IMR-90 (cell line): ENCODE measurements around the gene COL5A1. TPM values are rescaled to one million over a fixed set of nuclear protein-coding genes. Genes with fewer than 3 reads are reported as not detected.

Experiments
- ATAC-seq: fragments of 200-7000 bp; cut with Tn5 transposase; 2 replicates; pipeline ENCODE4 v1.9.1; 2020; ENCODE audit warnings: low read depth, mild to moderate bottlenecking, moderate library complexity
- BruUV-seq: library from RNA; stranded (reverse); fragments of 400-500 nt; replicated peaks from 2 replicates; lab custom pipeline; 2021; lab: Mats Ljungman, UMichigan
- CTCF ChIA-PET: fragments of 300-600 bp; formaldehyde crosslinking; extraction: SDS; loops from one replicate; lab custom pipeline; 2021; ENCODE audit warnings: antibody characterized with exemption; lab: Yijun Ruan, JAX
- POLR2A ChIA-PET: fragments of 300-600 bp; sonication (Branson Sonifier 250); formaldehyde crosslinking; loops from one replicate; lab custom pipeline; 2022; ENCODE audit warnings: antibody characterized with exemption; ENCODE audit not compliant: unreplicated experiment; lab: Charles Lee
- DNase-seq: peaks from one replicate; pipeline ENCODE4 v3.0.0; 2013
- H2AFZ ChIP-seq: replicated peaks from 2 replicates; pipeline ENCODE3; 2013; ENCODE audit warnings: low read length, mild to moderate bottlenecking; ENCODE audit not compliant: poor library complexity
- H2AK5ac ChIP-seq: 2 replicates; pipeline ENCODE4 v1.6.1; 2013; ENCODE audit warnings: low read depth, low read length, inconsistent platforms
- H2AK9ac ChIP-seq: replicated peaks from 2 replicates; pipeline ENCODE3; 2013; ENCODE audit warnings: mild to moderate bottlenecking, low read depth, low read length, moderate library complexity; ENCODE audit not compliant: poor library complexity
- H2BK120ac ChIP-seq: 2 replicates; pipeline ENCODE4 v1.6.1; 2013; ENCODE audit warnings: low read depth, low read length, inconsistent platforms
- H2BK15ac ChIP-seq: 3 replicates; pipeline ENCODE4 v1.6.1; 2013; ENCODE audit warnings: low read depth, low read length, inconsistent platforms
- H2BK20ac ChIP-seq: 2 replicates; pipeline ENCODE4 v1.6.1; 2013; ENCODE audit warnings: low read depth, mild to moderate bottlenecking, inconsistent platforms, low read length, moderate library complexity
- H2BK5ac ChIP-seq: 2 replicates; pipeline ENCODE4 v1.6.1; 2013; ENCODE audit warnings: mild to moderate bottlenecking, low read depth, low read length, inconsistent platforms; ENCODE audit not compliant: poor library complexity, severe bottlenecking
- H3K14ac ChIP-seq: replicated peaks from 2 replicates; pipeline ENCODE4 v1.6.1; 2013; ENCODE audit warnings: low read depth, low read length, inconsistent platforms
- H3K18ac ChIP-seq: 2 replicates; pipeline ENCODE4 v1.6.1; 2013; ENCODE audit warnings: low read depth, low read length, control low read depth
- H3K23ac ChIP-seq: 2 replicates; pipeline ENCODE4 v1.6.1; 2013; ENCODE audit warnings: low read depth, low read length, inconsistent platforms
- H3K27ac ChIP-seq: 2 replicates; pipeline ENCODE4 v1.5.1; 2013; ENCODE audit warnings: mild to moderate bottlenecking, control low read depth, low read length; ENCODE audit not compliant: insufficient read depth
- H3K27me3 ChIP-seq: 2 replicates; pipeline ENCODE4 v1.6.1; 2013; ENCODE audit warnings: low read length; ENCODE audit not compliant: control insufficient read depth, insufficient read depth
- H3K36me3 ChIP-seq: 2 replicates; pipeline ENCODE4 v1.6.1; 2013; ENCODE audit warnings: low read length, mixed read lengths; ENCODE audit not compliant: control insufficient read depth, insufficient read depth
- H3K4ac ChIP-seq: 2 replicates; pipeline ENCODE4 v1.6.1; 2013; ENCODE audit warnings: low read depth, low read length, inconsistent platforms
- H3K4me1 ChIP-seq: 2 replicates; pipeline ENCODE4 v1.6.1; 2013; ENCODE audit warnings: low read length, mixed read lengths; ENCODE audit not compliant: control insufficient read depth, insufficient read depth
- H3K4me2 ChIP-seq: 2 replicates; pipeline ENCODE4 v1.6.1; 2013; ENCODE audit warnings: low read depth, mild to moderate bottlenecking, control low read depth, low read length, moderate library complexity
- H3K4me3 ChIP-seq: 2 replicates; pipeline ENCODE4 v1.5.1; 2013; ENCODE audit warnings: low read depth, mild to moderate bottlenecking, control low read depth, low read length, moderate library complexity; ENCODE audit not compliant: insufficient read depth
- H3K56ac ChIP-seq: 2 replicates; pipeline ENCODE4 v1.6.1; 2013; ENCODE audit warnings: low read length, inconsistent platforms; ENCODE audit not compliant: insufficient read depth; ENCODE audit errors: extremely low read depth
- H3K79me1 ChIP-seq, 2 experiments: 2 replicates each; pipeline ENCODE4 v1.6.1; 2013; ENCODE audit warnings: low read length in 2 of 2, inconsistent platforms in 1 of 2, low read depth in 1 of 2
- H3K9ac ChIP-seq: 2 replicates; pipeline ENCODE4 v1.6.1; 2013; ENCODE audit warnings: low read depth, low read length, control low read depth
- H3K9me1 ChIP-seq: 2 replicates; pipeline ENCODE4 v1.6.1; 2013; ENCODE audit warnings: low read length, inconsistent platforms; ENCODE audit not compliant: insufficient read depth
- H3K9me3 ChIP-seq: 2 replicates; pipeline ENCODE4 v1.6.1; 2013; ENCODE audit warnings: low read length; ENCODE audit not compliant: control insufficient read depth, insufficient read depth
- H4K20me1 ChIP-seq: 2 replicates; pipeline ENCODE4 v1.6.1; 2013; ENCODE audit warnings: low read length, inconsistent platforms; ENCODE audit not compliant: insufficient read depth
- H4K5ac ChIP-seq: 2 replicates; pipeline ENCODE4 v1.6.1; 2013; ENCODE audit warnings: mild to moderate bottlenecking, low read depth, low read length, control low read depth
- H4K8ac ChIP-seq, 2 experiments: 2 replicates each; pipeline ENCODE4 v1.6.1; 2013; ENCODE audit warnings: low read depth in 2 of 2, low read length in 2 of 2, control low read depth in 1 of 2, inconsistent platforms in 1 of 2
- H4K91ac ChIP-seq: 2 replicates; pipeline ENCODE4 v1.6.1; 2013; ENCODE audit warnings: low read depth, low read length, inconsistent platforms; ENCODE audit not compliant: insufficient read depth
- BHLHE40 ChIP-seq: fragments of 150-350 bp; IDR thresholded peaks from 2 replicates; pipeline ENCODE4 v1.6.1; 2016; ENCODE audit warnings: mild to moderate bottlenecking, low read depth, low read length
- CEBPB ChIP-seq: IDR thresholded peaks from 2 replicates; pipeline ENCODE4 v1.6.1; 2012; ENCODE audit warnings: low read depth, low read length, improper control_type of control experiment
- CHD1 ChIP-seq: IDR thresholded peaks from 2 replicates; pipeline ENCODE4 v1.6.1; 2012; ENCODE audit warnings: low read depth, low read length, improper control_type of control experiment
- FOS ChIP-seq: fragments of 150-350 bp; IDR thresholded peaks from 2 replicates; pipeline ENCODE4 v1.6.1; 2016; ENCODE audit warnings: low read depth, low read length
- MAFK ChIP-seq: IDR thresholded peaks from 2 replicates; pipeline ENCODE4 v1.6.1; 2012; ENCODE audit warnings: low read depth, low read length, improper control_type of control experiment
- MAZ ChIP-seq: IDR thresholded peaks from 2 replicates; pipeline ENCODE4 v1.6.1; 2012; ENCODE audit warnings: low read depth, mild to moderate bottlenecking, low read length, improper control_type of control experiment, moderate library complexity, borderline replicate concordance
- MXI1 ChIP-seq: IDR thresholded peaks from 2 replicates; pipeline ENCODE4 v1.6.1; 2012; ENCODE audit warnings: low read depth, mild to moderate bottlenecking, low read length, moderate library complexity, borderline replicate concordance
- NFE2L2 ChIP-seq: fragments of 150-350 bp; IDR thresholded peaks from 2 replicates; pipeline ENCODE4 v1.6.1; 2016; ENCODE audit warnings: low read depth, mild to moderate bottlenecking, low read length
- POLR2A ChIP-seq: IDR thresholded peaks from 2 replicates; pipeline ENCODE4 v1.6.1; 2012; ENCODE audit warnings: mild to moderate bottlenecking, low read depth, low read length
- RAD21 ChIP-seq: IDR thresholded peaks from 2 replicates; pipeline ENCODE4 v1.6.1; 2012; ENCODE audit warnings: low read length, improper control_type of control experiment
- RCOR1 ChIP-seq: IDR thresholded peaks from 2 replicates; pipeline ENCODE4 v1.6.1; 2012; ENCODE audit warnings: mild to moderate bottlenecking, low read length, improper control_type of control experiment; ENCODE audit not compliant: insufficient replicate concordance
- RFX5 ChIP-seq: IDR thresholded peaks from 2 replicates; pipeline ENCODE4 v1.8.0; 2012; ENCODE audit warnings: low read depth, mild to moderate bottlenecking, low read length, moderate library complexity
- SMC3 ChIP-seq: fragments of 150-350 bp; IDR thresholded peaks from 2 replicates; pipeline ENCODE4 v1.6.1; 2016; ENCODE audit warnings: low read depth, mild to moderate bottlenecking, antibody characterized with exemption, low read length, moderate library complexity
- WGBS, 2 experiments: methylation state at CpG; one replicate each; pipeline versions ENCODE4 v1.1.5 to v1.1.7; 2013; ENCODE audit warnings: missing lambda C conversion rate in 2 of 2; ENCODE audit not compliant: insufficient read length in 1 of 2; ENCODE audit errors: extremely low coverage in 2 of 2; 5-methylcytosine and 5-hydroxymethylcytosine counted together
- dilution Hi-C: fragments of 300-500 bp; cut with HindIII; formaldehyde crosslinking; loops from one replicate; pipeline ENCODE4 v1.14.3; 2018; ENCODE audit warnings: low sequenced_read_pairs; ENCODE audit not compliant: unreplicated experiment
- in situ Hi-C: fragments of 300-500 bp; cut with MboI; formaldehyde crosslinking; loops from 3 replicates; pipeline ENCODE4 v1.14.3; 2019; ENCODE audit warnings: low sequenced_read_pairs, inconsistent platforms, mixed read lengths
- intact Hi-C: fragments of 100-400 bp; cut with micrococcal nuclease; formaldehyde crosslinking; loops from 2 replicates; pipeline ENCODE4 v1.10.0; 2022
- polyA plus RNA-seq, 3 experiments: library from polyadenylated mRNA; depleted of rRNA; stranded (reverse); fragments of >200 nt; gene quantifications; 2 replicates each; pipeline ENCODE4 v1.2.3, GENCODE V29; 2012; ENCODE audit warnings: low replicate concordance in 1 of 3
- total RNA-seq: library from RNA; depleted of rRNA; stranded (reverse); fragments of >200 nt; gene quantifications from 2 replicates; pipeline ENCODE4 v1.2.3, GENCODE V29; 2012
- TF ChIP-seq, protein P1 (sequence below): fragments of 150-350 bp; IDR thresholded peaks from 2 replicates; pipeline ENCODE4 v1.6.1; 2016; ENCODE audit warnings: low read depth, mild to moderate bottlenecking, low read length, moderate library complexity, borderline replicate concordance
- TF ChIP-seq, protein P2 (sequence below): conservative IDR thresholded peaks from 2 replicates; pipeline ENCODE4 v1.5.1; 2012; ENCODE audit warnings: mild to moderate bottlenecking, low read depth, low read length, improper control_type of control experiment
- TF ChIP-seq, protein P3 (sequence below): fragments of 150-350 bp; IDR thresholded peaks from 2 replicates; pipeline ENCODE4 v1.6.1; 2017; ENCODE audit warnings: mild to moderate bottlenecking, antibody characterized with exemption, low read length, low read depth

The COL5A1 gene
- total and polyA plus RNA-seq, 2 of the 4 experiments (the other 2 are of a cell fraction), result 19.2 to 173 TPM

DNA sequence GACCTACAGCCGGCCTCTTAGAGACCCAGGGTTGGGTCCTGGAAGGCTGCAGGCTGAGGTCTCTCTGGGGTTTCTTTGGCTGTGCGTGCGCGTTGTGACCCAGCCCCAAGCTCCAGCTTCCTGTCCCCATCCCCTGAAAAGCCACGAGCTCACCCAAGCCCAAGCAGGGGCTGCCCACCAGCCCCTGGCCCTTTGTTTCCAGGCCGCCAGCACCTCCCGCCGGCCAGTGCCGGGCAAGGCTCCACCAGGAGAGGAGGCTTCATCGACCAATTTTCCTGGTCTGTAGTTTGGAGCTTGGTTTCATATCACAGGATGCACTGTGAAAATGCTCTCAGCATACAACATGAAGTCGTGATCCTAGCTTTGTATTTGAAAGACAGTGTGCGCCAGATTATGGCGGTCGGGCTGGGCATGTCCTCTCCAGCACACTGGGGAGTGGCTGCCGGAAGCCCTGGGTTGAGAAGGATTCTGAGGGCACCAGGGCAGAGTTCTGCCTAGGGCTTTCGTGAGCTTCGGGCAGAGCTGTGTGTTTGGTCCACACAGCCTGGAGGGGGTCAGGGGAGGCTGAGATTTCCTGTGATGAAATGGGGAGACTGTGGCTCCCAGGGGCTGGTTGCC is 78.6 kb downstream of the COL5A1 start:
- Histone ChIP-seq H3K27ac (no peak overlapping the region), H3K4me3 (no peak overlapping the region), H2BK15ac (no peak overlapping the region), H3K4me2 (no peak overlapping the region), H4K91ac (no peak overlapping the region), H2AFZ (no peak overlapping the region), H3K79me1 (peaks cover 42 to 99% of the 10 kb centered on the region in 2 experiments), H2BK120ac (no peak overlapping the region), H2BK20ac (no peak overlapping the region), H3K14ac (no peak overlapping the region), H3K9me1 (peaks cover 33% of the 10 kb centered on the region), H3K9me3 (no peaks in the 10 kb centered on the region), H2AK5ac (no peak overlapping the region), H3K23ac (no peak overlapping the region), H3K27me3 (no peaks in the 10 kb centered on the region), H3K4me1 (peaks cover 19% of the 10 kb centered on the region), H3K36me3 (peaks cover 78% of the 10 kb centered on the region), H2BK5ac (no peak overlapping the region), H2AK9ac (no peak overlapping the region), H3K4ac (no peak overlapping the region), H4K20me1 (peaks cover 100% of the 10 kb centered on the region), H3K56ac (no peak overlapping the region), H4K8ac (no peak overlapping the region), H3K18ac (no peak overlapping the region), H4K5ac (no peak overlapping the region), H3K9ac (no peak overlapping the region)
- DNase-seq (no peak), ATAC-seq (no peak)
- no TSS peak for BruUV-seq
- intact Hi-C loops, result no loop called here
- ChIA-PET POLR2A (no interaction called here), CTCF (no interaction called here)
- TF ChIP-seq BHLHE40, result no peak
- TF ChIP-seq SMC3, result no peak
- TF ChIP-seq RCOR1, result no peak
- no peak for TF ChIP-seq RFX5
- TF ChIP-seq MAFK, result no peak
- TF ChIP-seq, protein P1, sequence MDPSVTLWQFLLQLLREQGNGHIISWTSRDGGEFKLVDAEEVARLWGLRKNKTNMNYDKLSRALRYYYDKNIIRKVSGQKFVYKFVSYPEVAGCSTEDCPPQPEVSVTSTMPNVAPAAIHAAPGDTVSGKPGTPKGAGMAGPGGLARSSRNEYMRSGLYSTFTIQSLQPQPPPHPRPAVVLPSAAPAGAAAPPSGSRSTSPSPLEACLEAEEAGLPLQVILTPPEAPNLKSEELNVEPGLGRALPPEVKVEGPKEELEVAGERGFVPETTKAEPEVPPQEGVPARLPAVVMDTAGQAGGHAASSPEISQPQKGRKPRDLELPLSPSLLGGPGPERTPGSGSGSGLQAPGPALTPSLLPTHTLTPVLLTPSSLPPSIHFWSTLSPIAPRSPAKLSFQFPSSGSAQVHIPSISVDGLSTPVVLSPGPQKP, result no peak
- no peak for TF ChIP-seq RAD21
- TF ChIP-seq MAZ, result no peak
- no peak for TF ChIP-seq MXI1
- no peak for TF ChIP-seq CHD1
- no peak for TF ChIP-seq CEBPB
- TF ChIP-seq, protein P2, sequence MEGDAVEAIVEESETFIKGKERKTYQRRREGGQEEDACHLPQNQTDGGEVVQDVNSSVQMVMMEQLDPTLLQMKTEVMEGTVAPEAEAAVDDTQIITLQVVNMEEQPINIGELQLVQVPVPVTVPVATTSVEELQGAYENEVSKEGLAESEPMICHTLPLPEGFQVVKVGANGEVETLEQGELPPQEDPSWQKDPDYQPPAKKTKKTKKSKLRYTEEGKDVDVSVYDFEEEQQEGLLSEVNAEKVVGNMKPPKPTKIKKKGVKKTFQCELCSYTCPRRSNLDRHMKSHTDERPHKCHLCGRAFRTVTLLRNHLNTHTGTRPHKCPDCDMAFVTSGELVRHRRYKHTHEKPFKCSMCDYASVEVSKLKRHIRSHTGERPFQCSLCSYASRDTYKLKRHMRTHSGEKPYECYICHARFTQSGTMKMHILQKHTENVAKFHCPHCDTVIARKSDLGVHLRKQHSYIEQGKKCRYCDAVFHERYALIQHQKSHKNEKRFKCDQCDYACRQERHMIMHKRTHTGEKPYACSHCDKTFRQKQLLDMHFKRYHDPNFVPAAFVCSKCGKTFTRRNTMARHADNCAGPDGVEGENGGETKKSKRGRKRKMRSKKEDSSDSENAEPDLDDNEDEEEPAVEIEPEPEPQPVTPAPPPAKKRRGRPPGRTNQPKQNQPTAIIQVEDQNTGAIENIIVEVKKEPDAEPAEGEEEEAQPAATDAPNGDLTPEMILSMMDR, result no peak
- TF ChIP-seq NFE2L2, result no peak
- no peak for TF ChIP-seq FOS
- TF ChIP-seq POLR2A, result no peak
- TF ChIP-seq, protein P3, sequence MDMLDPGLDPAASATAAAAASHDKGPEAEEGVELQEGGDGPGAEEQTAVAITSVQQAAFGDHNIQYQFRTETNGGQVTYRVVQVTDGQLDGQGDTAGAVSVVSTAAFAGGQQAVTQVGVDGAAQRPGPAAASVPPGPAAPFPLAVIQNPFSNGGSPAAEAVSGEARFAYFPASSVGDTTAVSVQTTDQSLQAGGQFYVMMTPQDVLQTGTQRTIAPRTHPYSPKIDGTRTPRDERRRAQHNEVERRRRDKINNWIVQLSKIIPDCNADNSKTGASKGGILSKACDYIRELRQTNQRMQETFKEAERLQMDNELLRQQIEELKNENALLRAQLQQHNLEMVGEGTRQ, result no peak
- in situ Hi-C loops, result no loop called here
- WGBS, 2 experiments, result 100% methylated on average over 12 of the region's 17 CpGs; no CpG with 5 or more reads in 1 of the 2 experiments
- dilution Hi-C loops, result no loop called here
